Measurements from ENCODE around the gene ARRB2.

GRCh38 chr17:4716081-4716480, 5.6 kb downstream of the ARRB2 start:
- TF ChIP-seq CTCF (IDR thresholded peaks at IDR 0.05) (no peak), EP300 (IDR thresholded peaks at IDR 0.05) (no peak), POLR2AphosphoS5 (IDR thresholded peaks at IDR 0.05) (no peak), POLR2A (IDR thresholded peaks at IDR 0.05) (no peak)

Data from suprapubic skin (tissue), 4 donors.